K562 (cell line): ENCODE results near the gene CDK1.

Experiments
- ATF1 ChIP-seq, 2 experiments: fragments of 450-650 bp in 1 of 2; IDR thresholded peaks; 2 replicates each; pipeline ENCODE4 v1.6.1; 2016; ENCODE audit warnings: missing compliant biosample characterization in 1 of 2, missing genetic modification characterization in 1 of 2
- CREM ChIP-seq: IDR thresholded peaks from 2 replicates; pipeline ENCODE4 v1.6.1; 2014; ENCODE audit warnings: antibody characterized with exemption, low read depth
- MXI1 ChIP-seq: IDR thresholded peaks from 2 replicates; pipeline ENCODE4 v1.6.1; 2011; ENCODE audit warnings: low read depth, mild to moderate bottlenecking, improper control_type of control experiment, low read length
- POLR2A ChIP-seq: fragments of 450-650 bp; conservative IDR thresholded peaks from 2 replicates; pipeline ENCODE4 v1.6.1; 2016
- ZNF282 ChIP-seq: sonication (generic); formaldehyde crosslinking; IDR thresholded peaks from 2 replicates; pipeline ENCODE4 v1.8.1; 2023; ENCODE audit warnings: missing genetic modification reagents
- ZNF695 ChIP-seq: fragments of 450-650 bp; formaldehyde crosslinking; IDR thresholded peaks from 2 replicates; pipeline ENCODE4 v1.4.0; 2020; ENCODE audit warnings: mild to moderate bottlenecking, moderate library complexity
- ZNF699 ChIP-seq: fragments of 250-450 bp; sonication (Bioruptor Pico); IDR thresholded peaks from 2 replicates; pipeline ENCODE4 v1.8.0; 2021; ENCODE audit warnings: mild to moderate bottlenecking, moderate library complexity; ENCODE audit not compliant: insufficient replicate concordance
- ZNF830 ChIP-seq: fragments of 250-450 bp; sonication (Bioruptor Pico); IDR thresholded peaks from 2 replicates; pipeline ENCODE4 v1.5.0; 2021; ENCODE audit warnings: mild to moderate bottlenecking
- TF ChIP-seq, protein P1 (sequence below), 3 experiments: IDR thresholded peaks in 2 of 3; conservative IDR thresholded peaks in 1 of 3; 2 replicates each; pipeline ENCODE4 v1.5.1; 2011 to 2012; ENCODE audit warnings: low read length in 3 of 3, mild to moderate bottlenecking in 3 of 3, control low read depth in 2 of 3, improper control_type of control experiment in 1 of 3, inconsistent platforms in 1 of 3, low read depth in 1 of 3, mixed read lengths in 1 of 3, moderate library complexity in 1 of 3; ENCODE audit not compliant: insufficient read depth in 2 of 3
- TF ChIP-seq, protein P2 (sequence below), 2 experiments: fragments of 450-650 bp; formaldehyde crosslinking in 1 of 2; IDR thresholded peaks; 2 replicates each; pipeline versions ENCODE4 v1.4.0 to v1.6.1; 2014 to 2020; ENCODE audit warnings: mild to moderate bottlenecking in 2 of 2, borderline replicate concordance in 1 of 2, low read depth in 1 of 2
- TF ChIP-seq, protein P3 (sequence below): sonication (generic); formaldehyde crosslinking; IDR thresholded peaks from 2 replicates; pipeline ENCODE4 v1.8.0; 2022; ENCODE audit warnings: mild to moderate bottlenecking, missing genetic modification reagents, borderline replicate concordance

DNA sequence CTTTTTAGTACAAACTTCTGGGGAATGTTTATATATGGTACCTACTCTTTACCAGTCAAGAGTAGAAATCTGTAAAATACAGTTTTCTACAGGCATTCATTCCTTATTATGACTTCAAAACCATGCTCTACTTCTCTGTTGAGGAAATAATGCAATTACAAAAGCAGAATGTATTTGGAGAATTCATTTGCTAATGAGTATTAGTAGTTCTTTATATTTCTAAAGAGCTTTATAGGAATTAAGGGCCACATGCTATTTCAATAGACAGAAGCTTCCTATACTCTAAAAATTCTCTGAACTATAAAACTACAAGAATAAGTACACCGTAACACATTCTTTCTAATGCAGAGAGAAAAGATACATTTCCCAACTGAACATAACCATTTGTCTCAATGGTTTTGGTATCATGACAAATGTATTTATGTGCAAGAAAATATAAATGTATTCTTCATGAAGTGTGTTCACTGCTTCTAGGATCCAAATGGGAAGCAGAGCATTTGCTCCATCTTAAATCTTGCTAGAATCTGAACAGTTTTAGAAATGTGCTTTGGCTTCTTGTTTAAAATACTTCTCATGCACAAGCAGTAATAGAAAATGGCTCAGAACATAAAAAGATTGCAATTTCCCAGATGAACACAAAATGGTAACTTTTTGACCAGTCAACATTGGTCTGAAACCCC is 21.8 kb downstream of the CDK1 start:
- TF ChIP-seq ZNF699 (CRISPR knock-in tag): no peak
- TF ChIP-seq POLR2A: no peak
- TF ChIP-seq MXI1: no peak
- TF ChIP-seq CREM: no peak
- TF ChIP-seq, protein P1, sequence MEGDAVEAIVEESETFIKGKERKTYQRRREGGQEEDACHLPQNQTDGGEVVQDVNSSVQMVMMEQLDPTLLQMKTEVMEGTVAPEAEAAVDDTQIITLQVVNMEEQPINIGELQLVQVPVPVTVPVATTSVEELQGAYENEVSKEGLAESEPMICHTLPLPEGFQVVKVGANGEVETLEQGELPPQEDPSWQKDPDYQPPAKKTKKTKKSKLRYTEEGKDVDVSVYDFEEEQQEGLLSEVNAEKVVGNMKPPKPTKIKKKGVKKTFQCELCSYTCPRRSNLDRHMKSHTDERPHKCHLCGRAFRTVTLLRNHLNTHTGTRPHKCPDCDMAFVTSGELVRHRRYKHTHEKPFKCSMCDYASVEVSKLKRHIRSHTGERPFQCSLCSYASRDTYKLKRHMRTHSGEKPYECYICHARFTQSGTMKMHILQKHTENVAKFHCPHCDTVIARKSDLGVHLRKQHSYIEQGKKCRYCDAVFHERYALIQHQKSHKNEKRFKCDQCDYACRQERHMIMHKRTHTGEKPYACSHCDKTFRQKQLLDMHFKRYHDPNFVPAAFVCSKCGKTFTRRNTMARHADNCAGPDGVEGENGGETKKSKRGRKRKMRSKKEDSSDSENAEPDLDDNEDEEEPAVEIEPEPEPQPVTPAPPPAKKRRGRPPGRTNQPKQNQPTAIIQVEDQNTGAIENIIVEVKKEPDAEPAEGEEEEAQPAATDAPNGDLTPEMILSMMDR (IDR thresholded peaks at IDR 0.05 in 2 of 3, conservative IDR thresholded peaks at IDR 0.05 in 1 of 3; ENCODE audit: insufficient read depth in 2 of 3, low read depth in 1 of 3, low read length in 3 of 3): no peak
- no peak for TF ChIP-seq ZNF282
- TF ChIP-seq ATF1 (CRISPR knock-in tag; IDR thresholded peaks at IDR 0.05): no peak
- TF ChIP-seq ATF1 (tag; IDR thresholded peaks at IDR 0.05): no peak
- no peak for TF ChIP-seq ZNF695
- TF ChIP-seq, protein P2, sequence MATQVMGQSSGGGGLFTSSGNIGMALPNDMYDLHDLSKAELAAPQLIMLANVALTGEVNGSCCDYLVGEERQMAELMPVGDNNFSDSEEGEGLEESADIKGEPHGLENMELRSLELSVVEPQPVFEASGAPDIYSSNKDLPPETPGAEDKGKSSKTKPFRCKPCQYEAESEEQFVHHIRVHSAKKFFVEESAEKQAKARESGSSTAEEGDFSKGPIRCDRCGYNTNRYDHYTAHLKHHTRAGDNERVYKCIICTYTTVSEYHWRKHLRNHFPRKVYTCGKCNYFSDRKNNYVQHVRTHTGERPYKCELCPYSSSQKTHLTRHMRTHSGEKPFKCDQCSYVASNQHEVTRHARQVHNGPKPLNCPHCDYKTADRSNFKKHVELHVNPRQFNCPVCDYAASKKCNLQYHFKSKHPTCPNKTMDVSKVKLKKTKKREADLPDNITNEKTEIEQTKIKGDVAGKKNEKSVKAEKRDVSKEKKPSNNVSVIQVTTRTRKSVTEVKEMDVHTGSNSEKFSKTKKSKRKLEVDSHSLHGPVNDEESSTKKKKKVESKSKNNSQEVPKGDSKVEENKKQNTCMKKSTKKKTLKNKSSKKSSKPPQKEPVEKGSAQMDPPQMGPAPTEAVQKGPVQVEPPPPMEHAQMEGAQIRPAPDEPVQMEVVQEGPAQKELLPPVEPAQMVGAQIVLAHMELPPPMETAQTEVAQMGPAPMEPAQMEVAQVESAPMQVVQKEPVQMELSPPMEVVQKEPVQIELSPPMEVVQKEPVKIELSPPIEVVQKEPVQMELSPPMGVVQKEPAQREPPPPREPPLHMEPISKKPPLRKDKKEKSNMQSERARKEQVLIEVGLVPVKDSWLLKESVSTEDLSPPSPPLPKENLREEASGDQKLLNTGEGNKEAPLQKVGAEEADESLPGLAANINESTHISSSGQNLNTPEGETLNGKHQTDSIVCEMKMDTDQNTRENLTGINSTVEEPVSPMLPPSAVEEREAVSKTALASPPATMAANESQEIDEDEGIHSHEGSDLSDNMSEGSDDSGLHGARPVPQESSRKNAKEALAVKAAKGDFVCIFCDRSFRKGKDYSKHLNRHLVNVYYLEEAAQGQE (IDR thresholded peaks at IDR 0.05; ENCODE audit: borderline replicate concordance): no peak
- TF ChIP-seq, protein P2 (CRISPR knock-in tag; IDR thresholded peaks at IDR 0.05; ENCODE audit: low read depth): no peak
- TF ChIP-seq, protein P3, sequence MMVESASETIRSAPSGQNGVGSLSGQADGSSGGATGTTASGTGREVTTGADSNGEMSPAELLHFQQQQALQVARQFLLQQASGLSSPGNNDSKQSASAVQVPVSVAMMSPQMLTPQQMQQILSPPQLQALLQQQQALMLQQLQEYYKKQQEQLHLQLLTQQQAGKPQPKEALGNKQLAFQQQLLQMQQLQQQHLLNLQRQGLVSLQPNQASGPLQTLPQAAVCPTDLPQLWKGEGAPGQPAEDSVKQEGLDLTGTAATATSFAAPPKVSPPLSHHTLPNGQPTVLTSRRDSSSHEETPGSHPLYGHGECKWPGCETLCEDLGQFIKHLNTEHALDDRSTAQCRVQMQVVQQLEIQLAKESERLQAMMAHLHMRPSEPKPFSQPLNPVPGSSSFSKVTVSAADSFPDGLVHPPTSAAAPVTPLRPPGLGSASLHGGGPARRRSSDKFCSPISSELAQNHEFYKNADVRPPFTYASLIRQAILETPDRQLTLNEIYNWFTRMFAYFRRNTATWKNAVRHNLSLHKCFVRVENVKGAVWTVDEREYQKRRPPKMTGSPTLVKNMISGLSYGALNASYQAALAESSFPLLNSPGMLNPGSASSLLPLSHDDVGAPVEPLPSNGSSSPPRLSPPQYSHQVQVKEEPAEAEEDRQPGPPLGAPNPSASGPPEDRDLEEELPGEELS (CRISPR knock-in tag): no peak
- TF ChIP-seq ZNF830 (CRISPR knock-in tag): no peak
